WI38 (cell line): ENCODE results near the gene RPUSD2.

Experiments
- H3K4me3 ChIP-seq: 2 replicates; pipeline ENCODE4 v1.5.1; 2011; ENCODE audit warnings: low read depth, mild to moderate bottlenecking, control low read depth, low read length
- TF ChIP-seq, protein P1 (sequence below): IDR thresholded peaks from 2 replicates; pipeline ENCODE4 v1.5.1; 2012; ENCODE audit warnings: low read depth, mild to moderate bottlenecking, control low read depth, low read length

The RPUSD2 gene

DNA sequence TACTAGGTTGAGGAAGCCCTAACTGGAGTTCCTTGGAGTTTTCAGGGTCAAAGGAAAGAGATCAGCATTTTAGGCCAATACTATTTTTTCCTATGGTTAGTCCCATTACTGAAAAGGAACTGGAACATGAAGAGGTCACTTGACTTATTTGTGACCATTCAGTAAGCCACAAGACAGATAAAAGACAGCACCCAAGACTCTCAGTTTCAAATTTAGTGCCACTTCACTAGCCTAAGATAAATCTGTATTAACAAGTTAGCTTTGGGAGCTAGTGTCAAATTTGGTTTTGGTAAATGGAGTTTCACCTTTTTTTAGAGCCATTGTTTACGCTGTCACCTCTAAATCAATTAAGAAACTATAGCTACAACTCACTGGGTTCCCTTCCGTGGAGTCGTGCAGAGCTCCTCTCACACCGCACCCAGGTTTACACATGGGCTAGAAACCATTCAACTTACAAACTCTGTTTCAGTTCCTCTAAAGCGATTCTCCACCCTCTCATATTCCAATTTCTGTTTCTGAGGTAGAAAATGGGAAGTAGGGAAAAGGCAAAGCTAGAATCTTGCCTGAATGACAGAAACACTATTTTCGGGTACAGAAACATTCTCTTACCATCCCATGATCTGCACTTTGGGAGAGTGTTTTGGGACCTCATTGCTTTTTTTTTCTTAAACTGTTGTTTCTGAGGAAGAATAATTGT, 18.6 kb upstream of the RPUSD2 start:
- no peak overlapping the region for H3K4me3 ChIP-seq
- TF ChIP-seq, protein P1, sequence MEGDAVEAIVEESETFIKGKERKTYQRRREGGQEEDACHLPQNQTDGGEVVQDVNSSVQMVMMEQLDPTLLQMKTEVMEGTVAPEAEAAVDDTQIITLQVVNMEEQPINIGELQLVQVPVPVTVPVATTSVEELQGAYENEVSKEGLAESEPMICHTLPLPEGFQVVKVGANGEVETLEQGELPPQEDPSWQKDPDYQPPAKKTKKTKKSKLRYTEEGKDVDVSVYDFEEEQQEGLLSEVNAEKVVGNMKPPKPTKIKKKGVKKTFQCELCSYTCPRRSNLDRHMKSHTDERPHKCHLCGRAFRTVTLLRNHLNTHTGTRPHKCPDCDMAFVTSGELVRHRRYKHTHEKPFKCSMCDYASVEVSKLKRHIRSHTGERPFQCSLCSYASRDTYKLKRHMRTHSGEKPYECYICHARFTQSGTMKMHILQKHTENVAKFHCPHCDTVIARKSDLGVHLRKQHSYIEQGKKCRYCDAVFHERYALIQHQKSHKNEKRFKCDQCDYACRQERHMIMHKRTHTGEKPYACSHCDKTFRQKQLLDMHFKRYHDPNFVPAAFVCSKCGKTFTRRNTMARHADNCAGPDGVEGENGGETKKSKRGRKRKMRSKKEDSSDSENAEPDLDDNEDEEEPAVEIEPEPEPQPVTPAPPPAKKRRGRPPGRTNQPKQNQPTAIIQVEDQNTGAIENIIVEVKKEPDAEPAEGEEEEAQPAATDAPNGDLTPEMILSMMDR: no peak

DNA sequence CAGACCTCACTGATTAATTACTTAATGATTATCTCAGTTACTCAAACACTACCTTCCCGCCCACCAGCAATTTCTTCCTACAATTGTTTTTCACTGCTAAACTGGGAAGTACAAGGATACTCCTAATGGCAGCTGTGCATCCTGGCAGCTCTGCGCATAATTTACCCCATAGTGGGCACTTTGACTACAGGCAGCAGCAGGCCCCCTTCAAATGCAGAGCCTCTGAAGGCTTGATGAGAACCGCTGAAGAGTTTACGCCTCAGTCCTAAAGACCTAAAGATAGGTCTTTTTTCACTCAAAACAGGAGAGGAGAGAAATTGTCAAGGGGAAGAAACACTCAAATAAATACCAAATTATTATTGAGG, 15.0 kb upstream of the RPUSD2 start:
- TF ChIP-seq, protein P1: no peak
- H3K4me3 ChIP-seq: no peak overlapping the region

GRCh38 chr15:40555876-40556275, 13.2 kb upstream of the RPUSD2 start:
- TF ChIP-seq, protein P1: no peak
- H3K4me3 ChIP-seq: no peak overlapping the region

DNA sequence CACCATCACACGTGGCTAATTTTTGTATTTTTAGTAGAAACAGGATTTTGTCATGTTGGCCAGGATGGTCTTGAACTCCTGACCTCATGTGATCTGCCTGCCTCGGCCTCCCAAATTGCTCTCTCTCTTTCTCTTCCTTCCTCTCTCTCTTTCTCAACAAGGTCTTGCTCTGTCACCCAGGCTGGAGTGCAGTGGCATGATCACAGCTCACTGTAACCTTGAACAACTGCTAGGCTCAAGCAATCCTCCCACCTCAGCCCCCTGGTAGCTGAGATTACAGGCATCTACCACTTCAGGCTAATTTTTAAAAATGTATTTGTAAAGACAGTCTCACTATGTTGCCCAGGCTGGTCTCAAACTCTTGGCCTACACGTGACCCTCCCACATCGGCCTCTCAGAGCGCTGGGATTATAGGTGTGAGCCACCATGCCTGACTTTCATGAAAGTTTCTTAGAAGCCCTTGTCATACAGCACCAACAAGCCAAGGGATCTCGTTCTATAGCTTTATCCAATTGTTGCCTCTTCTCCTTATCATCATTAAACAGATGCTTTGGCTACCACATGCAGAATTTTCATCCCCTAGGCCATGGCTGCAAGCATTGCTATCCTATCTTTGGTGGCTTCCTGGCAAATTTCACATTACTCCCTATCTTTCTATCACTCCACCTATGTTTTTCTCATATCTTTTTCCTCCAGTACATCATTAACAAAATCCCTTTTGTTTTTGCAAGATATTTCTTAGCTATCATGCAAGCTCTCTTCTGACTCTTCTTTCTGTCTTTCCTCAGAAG, 10.0 kb upstream of the RPUSD2 start:
- TF ChIP-seq, protein P1: no peak
- H3K4me3 ChIP-seq: no peak overlapping the region

GRCh38 chr15:40562691-40563090, 6.4 kb upstream of the RPUSD2 start:
- no peak overlapping the region for H3K4me3 ChIP-seq

GRCh38 chr15:40563426-40563825, 5.7 kb upstream of the RPUSD2 start:
- no peak overlapping the region for H3K4me3 ChIP-seq
- TF ChIP-seq, protein P1: no peak

More at GRCh38 chr15:40562691-40563090, 6.4 kb upstream of the RPUSD2 start:
- TF ChIP-seq, protein P1: no peak
